Osteocyte (in vitro differentiated cells): ENCODE results near the gene ADH5. TPM values are rescaled to one million over a fixed set of nuclear protein-coding genes. Genes with fewer than 3 reads are reported as not detected.
"Not testable (repeated sequence)": the region's sequence is repeated elsewhere in the genome, so short reads cannot be mapped to it uniquely, and the experiment has no call there.

Experiments used
- DNase-seq: peaks from one replicate; pipeline ENCODE4 v3.0.0; 2021; ENCODE audit warnings: mixed read lengths; ENCODE audit not compliant: unreplicated experiment; ENCODE audit errors: extremely low spot score
- H3K27ac Mint-ChIP-seq: one replicate; pipeline ENCODE4 v1.8.0; 2021; ENCODE audit warnings: mild to moderate bottlenecking, mixed read lengths; ENCODE audit not compliant: unreplicated experiment
- H3K27me3 Mint-ChIP-seq: one replicate; pipeline ENCODE4 v1.8.0; 2021; ENCODE audit warnings: mixed read lengths; ENCODE audit not compliant: unreplicated experiment
- H3K36me3 Mint-ChIP-seq: one replicate; pipeline ENCODE4 v1.8.0; 2021; ENCODE audit warnings: mixed read lengths; ENCODE audit not compliant: unreplicated experiment
- H3K4me1 Mint-ChIP-seq: one replicate; pipeline ENCODE4 v1.8.0; 2021; ENCODE audit warnings: mixed read lengths; ENCODE audit not compliant: unreplicated experiment
- H3K4me3 Mint-ChIP-seq: one replicate; pipeline ENCODE4 v1.8.0; 2021; ENCODE audit warnings: mild to moderate bottlenecking, moderate library complexity, mixed read lengths; ENCODE audit not compliant: unreplicated experiment
- H3K9me3 Mint-ChIP-seq: one replicate; pipeline ENCODE4 v1.8.0; 2021; ENCODE audit warnings: mixed read lengths; ENCODE audit not compliant: unreplicated experiment
- total RNA-seq: library from RNA; stranded (reverse); gene quantifications from 2 replicates; pipeline ENCODE4 v1.2.1, GENCODE V29; 2021
- TF ChIP-seq, protein P1 (sequence below): fragments of 200-600 bp; sonication (generic); IDR thresholded peaks from 2 replicates; pipeline ENCODE4 v1.5.0; 2021; ENCODE audit warnings: antibody characterized with exemption, mild to moderate bottlenecking, moderate library complexity

Gene ADH5
- total RNA-seq, 1 donor from 2014 or later, result 136 TPM

GRCh38 chr4:99029018-99029735 lies 59.4 kb downstream of the ADH5 start:
- peak overlapping the region; percentile 28 for H3K27ac Mint-ChIP-seq
- DNase-seq, result no peak
- peaks cover 18% of the 10 kb centered on the region for H3K4me1 Mint-ChIP-seq
- peaks cover 4% of the 10 kb centered on the region for H3K36me3 Mint-ChIP-seq
- H3K27me3 Mint-ChIP-seq, result no peaks in the 10 kb centered on the region
- H3K4me3 Mint-ChIP-seq, result no peak overlapping the region
- TF ChIP-seq, protein P1, sequence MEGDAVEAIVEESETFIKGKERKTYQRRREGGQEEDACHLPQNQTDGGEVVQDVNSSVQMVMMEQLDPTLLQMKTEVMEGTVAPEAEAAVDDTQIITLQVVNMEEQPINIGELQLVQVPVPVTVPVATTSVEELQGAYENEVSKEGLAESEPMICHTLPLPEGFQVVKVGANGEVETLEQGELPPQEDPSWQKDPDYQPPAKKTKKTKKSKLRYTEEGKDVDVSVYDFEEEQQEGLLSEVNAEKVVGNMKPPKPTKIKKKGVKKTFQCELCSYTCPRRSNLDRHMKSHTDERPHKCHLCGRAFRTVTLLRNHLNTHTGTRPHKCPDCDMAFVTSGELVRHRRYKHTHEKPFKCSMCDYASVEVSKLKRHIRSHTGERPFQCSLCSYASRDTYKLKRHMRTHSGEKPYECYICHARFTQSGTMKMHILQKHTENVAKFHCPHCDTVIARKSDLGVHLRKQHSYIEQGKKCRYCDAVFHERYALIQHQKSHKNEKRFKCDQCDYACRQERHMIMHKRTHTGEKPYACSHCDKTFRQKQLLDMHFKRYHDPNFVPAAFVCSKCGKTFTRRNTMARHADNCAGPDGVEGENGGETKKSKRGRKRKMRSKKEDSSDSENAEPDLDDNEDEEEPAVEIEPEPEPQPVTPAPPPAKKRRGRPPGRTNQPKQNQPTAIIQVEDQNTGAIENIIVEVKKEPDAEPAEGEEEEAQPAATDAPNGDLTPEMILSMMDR, result no peak
- no peaks in the 10 kb centered on the region for H3K9me3 Mint-ChIP-seq

- DNase-seq, result no peak
- TF ChIP-seq, protein P1, result no peak
- Mint-ChIP-seq H3K4me3 (no peak overlapping the region), H3K27ac (no peak overlapping the region), H3K36me3 (peaks cover 2% of the 10 kb centered on the region), H3K9me3 (no peaks in the 10 kb centered on the region), H3K4me1 (peaks cover 17% of the 10 kb centered on the region), H3K27me3 (no peaks in the 10 kb centered on the region)
Observed at GRCh38 chr4:99028187-99028586, 60.4 kb downstream of the ADH5 start.

- no peak for DNase-seq
- H3K9me3 Mint-ChIP-seq, result no peaks in the 10 kb centered on the region
- peaks cover 2% of the 10 kb centered on the region for H3K36me3 Mint-ChIP-seq
- no peaks in the 10 kb centered on the region for H3K27me3 Mint-ChIP-seq
- H3K4me1 Mint-ChIP-seq, result peaks cover 17% of the 10 kb centered on the region
- no peak overlapping the region for H3K4me3 Mint-ChIP-seq
- H3K27ac Mint-ChIP-seq, result no peak overlapping the region
- TF ChIP-seq, protein P1, result no peak
Observed at GRCh38 chr4:99027304-99027703, 61.3 kb downstream of the ADH5 start.

- no peak for DNase-seq
- Mint-ChIP-seq H3K4me1 (peaks cover 17% of the 10 kb centered on the region), H3K36me3 (peaks cover 12% of the 10 kb centered on the region), H3K27ac (no peak overlapping the region), H3K27me3 (no peaks in the 10 kb centered on the region), H3K4me3 (no peak overlapping the region), H3K9me3 (peaks cover 11% of the 10 kb centered on the region)
- TF ChIP-seq, protein P1, result no peak
Observed at GRCh38 chr4:99025506-99025905, 63.1 kb downstream of the ADH5 start.

DNA sequence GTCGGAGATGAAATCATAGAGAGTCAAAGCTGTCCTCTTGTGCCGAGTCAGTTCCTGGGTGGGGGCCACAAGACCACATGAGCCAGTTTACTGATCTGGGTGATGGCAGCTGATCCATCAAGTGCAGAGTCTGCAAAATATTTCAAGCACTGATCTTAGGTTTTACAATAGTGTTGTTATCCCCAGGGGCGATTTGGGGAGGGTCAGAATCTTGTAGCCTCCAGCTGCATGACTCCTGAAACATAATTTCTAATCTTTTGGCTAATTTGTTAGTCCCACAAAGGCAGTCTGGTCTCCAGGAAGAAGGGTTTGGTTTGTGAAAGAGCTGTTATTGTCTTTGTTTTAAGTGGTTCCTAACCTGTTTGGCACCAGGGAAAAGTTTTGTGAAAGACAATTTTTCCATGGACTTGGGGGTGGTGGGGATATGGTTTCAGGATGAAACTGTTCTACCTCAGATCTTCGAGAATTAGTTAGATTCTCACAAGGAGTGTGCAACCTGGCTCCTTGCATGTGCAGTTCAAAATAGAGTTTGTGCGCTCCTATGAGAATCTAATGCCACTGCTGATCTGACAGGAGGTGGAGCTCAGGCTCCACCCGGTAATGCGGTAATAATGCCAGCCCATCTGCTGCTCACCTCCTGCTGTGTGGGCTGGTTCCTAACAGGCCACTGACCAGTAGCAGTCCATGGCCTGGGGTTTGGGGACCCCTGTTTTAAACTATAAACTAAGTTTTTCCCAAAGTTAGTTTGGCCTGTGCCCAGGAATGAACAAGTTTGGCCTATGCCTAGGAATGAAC lies 63.9 kb downstream of the ADH5 start:
- no peak overlapping the region for H3K27ac Mint-ChIP-seq
- no peak overlapping the region for H3K4me3 Mint-ChIP-seq
- TF ChIP-seq, protein P1, result no peak
- peaks cover 15% of the 10 kb centered on the region for H3K4me1 Mint-ChIP-seq
- H3K27me3 Mint-ChIP-seq, result no peaks in the 10 kb centered on the region
- peaks cover 12% of the 10 kb centered on the region for H3K36me3 Mint-ChIP-seq
- H3K9me3 Mint-ChIP-seq, result peaks cover 11% of the 10 kb centered on the region
- DNase-seq, result no peak

DNA sequence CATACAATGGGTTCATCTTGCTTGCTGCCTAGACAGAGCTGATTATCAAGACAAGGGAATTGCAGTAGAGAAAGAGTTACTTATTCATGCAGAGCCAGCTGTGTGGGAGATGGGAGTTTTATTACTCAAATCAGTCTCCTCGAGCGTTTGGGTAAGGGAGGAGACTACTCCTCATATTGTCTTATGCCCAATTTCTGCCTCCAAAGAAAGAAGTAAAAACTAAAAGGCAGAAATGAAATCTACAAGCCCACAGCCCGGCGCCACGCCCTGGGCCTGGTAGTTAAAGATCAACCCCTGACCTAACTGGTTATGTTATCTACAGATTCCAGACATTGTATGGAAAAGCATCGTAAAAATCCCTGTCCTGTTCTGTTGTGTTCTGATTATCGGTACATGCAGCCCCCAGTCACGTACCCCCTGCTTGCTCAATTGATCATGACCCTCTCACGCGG lies 64.8 kb downstream of the ADH5 start:
- not testable (repeated sequence) for H3K4me3 Mint-ChIP-seq, H3K4me1 Mint-ChIP-seq, H3K27ac Mint-ChIP-seq, H3K27me3 Mint-ChIP-seq, DNase-seq
- Mint-ChIP-seq H3K36me3 (peaks cover 12% of the 10 kb centered on the region), H3K9me3 (peaks cover 11% of the 10 kb centered on the region)
